HepG2 (cell line): ENCODE results near the gene PFKL. TPM values are rescaled to one million over a fixed set of nuclear protein-coding genes. Genes with fewer than 3 reads are reported as not detected.
A peak's percentile ranks its signal among the peaks of the same experiment; 100 is the strongest.

ENCODE experiments used
- IRF2 ChIP-seq: IDR thresholded peaks from 2 replicates; pipeline ENCODE4 v1.6.1; 2018; ENCODE audit warnings: missing genetic modification reagents, missing compliant biosample characterization
- KDM2A ChIP-seq: sonication (generic); formaldehyde crosslinking; IDR thresholded peaks from 2 replicates; pipeline ENCODE4 v1.4.0; 2020; ENCODE audit warnings: low read depth, missing genetic modification reagents, borderline replicate concordance
- MED1 ChIP-seq: sonication (generic); formaldehyde crosslinking; IDR thresholded peaks from 2 replicates; pipeline ENCODE4 v1.4.0; 2020; ENCODE audit warnings: missing genetic modification reagents
- MIXL1 ChIP-seq: IDR thresholded peaks from 2 replicates; pipeline ENCODE4 v1.6.1; 2016
- PPARG ChIP-seq: conservative IDR thresholded peaks from 2 replicates; pipeline ENCODE4 v1.6.1; 2016; ENCODE audit warnings: missing biosample characterization, missing genetic modification reagents
- RARA ChIP-seq: IDR thresholded peaks from 2 replicates; pipeline ENCODE4 v1.6.1; 2016; ENCODE audit warnings: missing genetic modification reagents, missing compliant biosample characterization
- RXRA ChIP-seq: sonication (generic); formaldehyde crosslinking; IDR thresholded peaks from 2 replicates; pipeline ENCODE4 v1.5.1; 2020; ENCODE audit warnings: missing genetic modification reagents
- SAP130 ChIP-seq: IDR thresholded peaks from 2 replicates; pipeline ENCODE4 v1.6.1; 2016; ENCODE audit warnings: low read depth
- SOX5 ChIP-seq: IDR thresholded peaks from 2 replicates; pipeline ENCODE4 v1.6.1; 2016; ENCODE audit warnings: borderline replicate concordance
- YEATS4 ChIP-seq: sonication (generic); formaldehyde crosslinking; IDR thresholded peaks from 2 replicates; pipeline ENCODE4 v1.4.0; 2020; ENCODE audit warnings: missing genetic modification reagents, borderline replicate concordance
- ZNF556 ChIP-seq: sonication (generic); formaldehyde crosslinking; IDR thresholded peaks from 2 replicates; pipeline ENCODE4 v1.4.0; 2020; ENCODE audit warnings: mild to moderate bottlenecking, missing genetic modification reagents, borderline replicate concordance
- ZNF614 ChIP-seq: IDR thresholded peaks from 2 replicates; pipeline ENCODE4 v1.6.1; 2018; ENCODE audit warnings: missing biosample characterization, missing genetic modification reagents, inconsistent platforms, borderline replicate concordance
- ZNF629 ChIP-seq: sonication (generic); formaldehyde crosslinking; conservative IDR thresholded peaks from 2 replicates; pipeline ENCODE4 v1.5.0; 2020; ENCODE audit warnings: missing genetic modification reagents
- ZNF761 ChIP-seq: sonication (generic); formaldehyde crosslinking; conservative IDR thresholded peaks from 2 replicates; pipeline ENCODE4 v1.4.0; 2020; ENCODE audit warnings: mild to moderate bottlenecking, missing genetic modification reagents
- ZNF788 ChIP-seq: sonication (generic); formaldehyde crosslinking; IDR thresholded peaks from 2 replicates; pipeline ENCODE4 v1.5.0; 2020; ENCODE audit warnings: mild to moderate bottlenecking, missing genetic modification reagents, borderline replicate concordance
- polyA plus RNA-seq, 8 experiments: library from polyadenylated mRNA; depleted of rRNA in 3 of 8; stranded (reverse) in 7 of 8; unstranded in 1 of 8; fragments of >200 nt; fragmentation: Illumina TruSeq in 4 of 8; extraction: Trizol in 4 of 8; gene quantifications; 2 replicates each; pipeline versions ENCODE4 v1.2.1 to v1.2.3, GENCODE V29; 2011 to 2016; ENCODE audit warnings: low read depth in 4 of 8, missing spikeins in 1 of 8, mixed read lengths in 1 of 8; ENCODE audit not compliant: insufficient read depth in 1 of 8
- total RNA-seq, 5 experiments: library from RNA; depleted of rRNA; stranded (reverse); fragments of >200 nt; fragmentation: Illumina TruSeq; extraction: Trizol; gene quantifications; 2 replicates each; pipeline ENCODE4 v1.2.3, GENCODE V29; 2016; ENCODE audit warnings: low read depth in 1 of 5
- TF ChIP-seq, protein P1 (sequence below): IDR thresholded peaks from 2 replicates; pipeline ENCODE4 v1.4.0; 2020; ENCODE audit warnings: mild to moderate bottlenecking, missing genetic modification reagents
- TF ChIP-seq, protein P2 (sequence below): sonication (generic); formaldehyde crosslinking; IDR thresholded peaks from 2 replicates; pipeline ENCODE4 v1.5.0; 2020; ENCODE audit warnings: missing genetic modification reagents
- TF ChIP-seq, protein P3 (sequence below): sonication (generic); formaldehyde crosslinking; IDR thresholded peaks from 2 replicates; pipeline ENCODE4 v1.4.0; 2020; ENCODE audit warnings: mild to moderate bottlenecking, missing genetic modification reagents, borderline replicate concordance
- TF ChIP-seq, protein P4 (sequence below): IDR thresholded peaks from 2 replicates; pipeline ENCODE4 v1.6.1; 2016
- TF ChIP-seq, protein P5 (sequence below): sonication (generic); formaldehyde crosslinking; IDR thresholded peaks from 2 replicates; pipeline ENCODE4 v1.4.0; 2020; ENCODE audit warnings: low read depth, mild to moderate bottlenecking, missing genetic modification reagents

The PFKL gene
- total and polyA plus RNA-seq, 2 of the 13 experiments (the other 11 are each of a cell fraction or from before 2014, with no cell fraction given), result 92.8 to 106 TPM

DNA sequence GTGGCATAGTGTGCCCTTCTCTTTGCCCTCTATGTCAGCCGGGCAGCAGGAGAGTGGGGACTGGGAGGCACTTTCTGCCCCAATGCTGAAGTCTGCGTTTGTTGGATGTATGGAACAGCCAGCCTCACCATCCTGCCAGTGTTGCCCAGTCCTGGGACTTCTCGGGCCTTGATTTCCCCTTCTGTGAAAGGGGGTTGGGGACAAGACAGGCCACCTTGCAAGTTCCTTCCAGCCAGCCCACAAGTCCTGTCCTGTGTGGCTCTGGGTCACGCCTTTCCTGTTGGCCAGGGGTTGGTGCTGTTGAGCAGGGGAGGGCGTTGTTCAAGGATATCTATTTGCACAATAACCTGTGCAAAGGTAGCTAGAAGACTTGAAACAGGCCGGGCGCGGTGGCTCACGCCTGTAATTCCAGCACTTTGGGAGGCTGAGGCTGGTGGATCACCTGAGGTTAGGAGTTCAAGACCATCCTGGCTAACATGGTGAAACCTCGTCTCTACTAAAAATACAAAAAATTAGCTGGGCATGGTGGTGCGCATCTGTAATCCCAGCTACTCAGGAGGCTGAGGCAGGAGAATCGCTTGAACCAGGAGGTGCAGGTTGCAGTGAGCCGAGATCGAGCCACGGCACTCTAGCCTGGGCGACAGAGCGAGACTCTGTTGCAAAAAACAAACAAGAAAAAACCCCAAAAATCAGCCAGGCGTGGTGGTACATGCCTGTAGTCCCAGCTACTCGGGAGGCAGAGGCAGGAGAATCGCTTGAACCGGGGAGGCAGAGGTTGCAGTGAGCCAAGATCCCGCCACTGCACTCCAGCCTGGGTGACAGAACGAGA lies 2.9 kb downstream of the PFKL start (continued):
- peak; percentile 65; the same call in 1 of the 2 replicates for TF ChIP-seq ZNF556 (CRISPR knock-in tag)
- peak; percentile 79; the same call in 1 of the 2 replicates for TF ChIP-seq ZNF788 (CRISPR knock-in tag)
- TF ChIP-seq, protein P1, sequence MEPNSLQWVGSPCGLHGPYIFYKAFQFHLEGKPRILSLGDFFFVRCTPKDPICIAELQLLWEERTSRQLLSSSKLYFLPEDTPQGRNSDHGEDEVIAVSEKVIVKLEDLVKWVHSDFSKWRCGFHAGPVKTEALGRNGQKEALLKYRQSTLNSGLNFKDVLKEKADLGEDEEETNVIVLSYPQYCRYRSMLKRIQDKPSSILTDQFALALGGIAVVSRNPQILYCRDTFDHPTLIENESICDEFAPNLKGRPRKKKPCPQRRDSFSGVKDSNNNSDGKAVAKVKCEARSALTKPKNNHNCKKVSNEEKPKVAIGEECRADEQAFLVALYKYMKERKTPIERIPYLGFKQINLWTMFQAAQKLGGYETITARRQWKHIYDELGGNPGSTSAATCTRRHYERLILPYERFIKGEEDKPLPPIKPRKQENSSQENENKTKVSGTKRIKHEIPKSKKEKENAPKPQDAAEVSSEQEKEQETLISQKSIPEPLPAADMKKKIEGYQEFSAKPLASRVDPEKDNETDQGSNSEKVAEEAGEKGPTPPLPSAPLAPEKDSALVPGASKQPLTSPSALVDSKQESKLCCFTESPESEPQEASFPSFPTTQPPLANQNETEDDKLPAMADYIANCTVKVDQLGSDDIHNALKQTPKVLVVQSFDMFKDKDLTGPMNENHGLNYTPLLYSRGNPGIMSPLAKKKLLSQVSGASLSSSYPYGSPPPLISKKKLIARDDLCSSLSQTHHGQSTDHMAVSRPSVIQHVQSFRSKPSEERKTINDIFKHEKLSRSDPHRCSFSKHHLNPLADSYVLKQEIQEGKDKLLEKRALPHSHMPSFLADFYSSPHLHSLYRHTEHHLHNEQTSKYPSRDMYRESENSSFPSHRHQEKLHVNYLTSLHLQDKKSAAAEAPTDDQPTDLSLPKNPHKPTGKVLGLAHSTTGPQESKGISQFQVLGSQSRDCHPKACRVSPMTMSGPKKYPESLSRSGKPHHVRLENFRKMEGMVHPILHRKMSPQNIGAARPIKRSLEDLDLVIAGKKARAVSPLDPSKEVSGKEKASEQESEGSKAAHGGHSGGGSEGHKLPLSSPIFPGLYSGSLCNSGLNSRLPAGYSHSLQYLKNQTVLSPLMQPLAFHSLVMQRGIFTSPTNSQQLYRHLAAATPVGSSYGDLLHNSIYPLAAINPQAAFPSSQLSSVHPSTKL (CRISPR knock-in tag), result peak; percentile 25; the same call in 1 of the 2 replicates
- TF ChIP-seq, protein P2, sequence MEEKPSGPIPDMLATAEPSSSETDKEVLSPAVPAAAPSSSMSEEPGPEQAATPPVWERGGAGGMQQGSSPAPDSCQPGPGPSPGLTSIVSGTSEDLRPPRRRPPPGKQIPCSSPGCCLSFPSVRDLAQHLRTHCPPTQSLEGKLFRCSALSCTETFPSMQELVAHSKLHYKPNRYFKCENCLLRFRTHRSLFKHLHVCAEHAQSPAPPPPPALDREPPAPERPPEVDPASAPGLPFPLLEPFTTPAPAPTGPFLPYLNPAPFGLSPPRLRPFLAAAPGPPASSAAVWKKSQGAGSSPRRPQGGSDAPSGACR (CRISPR knock-in tag), result peak; percentile 74; the same call in 1 of the 2 replicates
- TF ChIP-seq RXRA (CRISPR knock-in tag), result peak; percentile 45; the same call in 1 of the 2 replicates
- TF ChIP-seq RARA (CRISPR knock-in tag), result peak; percentile 43
- TF ChIP-seq MIXL1 (CRISPR knock-in tag), result peak; percentile 63; the same call in 1 of the 2 replicates
- TF ChIP-seq, protein P3, sequence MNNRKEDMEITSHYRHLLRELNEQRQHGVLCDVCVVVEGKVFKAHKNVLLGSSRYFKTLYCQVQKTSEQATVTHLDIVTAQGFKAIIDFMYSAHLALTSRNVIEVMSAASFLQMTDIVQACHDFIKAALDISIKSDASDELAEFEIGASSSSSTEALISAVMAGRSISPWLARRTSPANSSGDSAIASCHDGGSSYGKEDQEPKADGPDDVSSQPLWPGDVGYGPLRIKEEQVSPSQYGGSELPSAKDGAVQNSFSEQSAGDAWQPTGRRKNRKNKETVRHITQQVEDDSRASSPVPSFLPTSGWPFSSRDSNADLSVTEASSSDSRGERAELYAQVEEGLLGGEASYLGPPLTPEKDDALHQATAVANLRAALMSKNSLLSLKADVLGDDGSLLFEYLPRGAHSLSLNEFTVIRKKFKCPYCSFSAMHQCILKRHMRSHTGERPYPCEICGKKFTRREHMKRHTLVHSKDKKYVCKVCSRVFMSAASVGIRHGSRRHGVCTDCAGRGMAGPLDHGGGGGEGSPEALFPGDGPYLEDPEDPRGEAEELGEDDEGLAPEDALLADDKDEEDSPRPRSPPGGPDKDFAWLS (CRISPR knock-in tag), result 0 out of 2 replicates have a peak, but pooled peaks have one; percentile 56
- peak; percentile 66; the same call in 1 of the 2 replicates for TF ChIP-seq KDM2A (CRISPR knock-in tag)
- TF ChIP-seq MED1, result 0 out of 2 replicates have a peak, but pooled peaks have one; percentile 52
- peak; percentile 68; the same call in 1 of the 2 replicates for TF ChIP-seq ZNF614 (CRISPR knock-in tag)
- TF ChIP-seq, protein P4, sequence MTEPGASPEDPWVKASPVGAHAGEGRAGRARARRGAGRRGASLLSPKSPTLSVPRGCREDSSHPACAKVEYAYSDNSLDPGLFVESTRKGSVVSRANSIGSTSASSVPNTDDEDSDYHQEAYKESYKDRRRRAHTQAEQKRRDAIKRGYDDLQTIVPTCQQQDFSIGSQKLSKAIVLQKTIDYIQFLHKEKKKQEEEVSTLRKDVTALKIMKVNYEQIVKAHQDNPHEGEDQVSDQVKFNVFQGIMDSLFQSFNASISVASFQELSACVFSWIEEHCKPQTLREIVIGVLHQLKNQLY (CRISPR knock-in tag), result 0 out of 2 replicates have a peak, but pooled peaks have one; percentile 22
- 0 out of 2 replicates have a peak, but pooled peaks have one; percentile 12 for TF ChIP-seq SOX5 (CRISPR knock-in tag)
- TF ChIP-seq ZNF629 (CRISPR knock-in tag), result peak; percentile 87
- 0 out of 2 replicates have a peak, but pooled peaks have one; percentile 8 for TF ChIP-seq IRF2
- TF ChIP-seq, protein P5, sequence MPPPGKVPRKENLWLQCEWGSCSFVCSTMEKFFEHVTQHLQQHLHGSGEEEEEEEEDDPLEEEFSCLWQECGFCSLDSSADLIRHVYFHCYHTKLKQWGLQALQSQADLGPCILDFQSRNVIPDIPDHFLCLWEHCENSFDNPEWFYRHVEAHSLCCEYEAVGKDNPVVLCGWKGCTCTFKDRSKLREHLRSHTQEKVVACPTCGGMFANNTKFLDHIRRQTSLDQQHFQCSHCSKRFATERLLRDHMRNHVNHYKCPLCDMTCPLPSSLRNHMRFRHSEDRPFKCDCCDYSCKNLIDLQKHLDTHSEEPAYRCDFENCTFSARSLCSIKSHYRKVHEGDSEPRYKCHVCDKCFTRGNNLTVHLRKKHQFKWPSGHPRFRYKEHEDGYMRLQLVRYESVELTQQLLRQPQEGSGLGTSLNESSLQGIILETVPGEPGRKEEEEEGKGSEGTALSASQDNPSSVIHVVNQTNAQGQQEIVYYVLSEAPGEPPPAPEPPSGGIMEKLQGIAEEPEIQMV, result peak; percentile 37; the same call in 1 of the 2 replicates
- TF ChIP-seq SAP130 (CRISPR knock-in tag), result peak; percentile 77
- TF ChIP-seq YEATS4 (CRISPR knock-in tag), result 0 out of 2 replicates have a peak, but pooled peaks have one; percentile 1
- TF ChIP-seq PPARG (CRISPR knock-in tag), result 0 out of 2 replicates have a peak, but pooled peaks have one; percentile 37
- peak; percentile 48; the same call in 1 of the 2 replicates for TF ChIP-seq ZNF761
